ENCODE data around the gene FRYL.
A peak's percentile ranks its signal among the peaks of the same experiment; 100 is the strongest.

The FRYL gene

DNA sequence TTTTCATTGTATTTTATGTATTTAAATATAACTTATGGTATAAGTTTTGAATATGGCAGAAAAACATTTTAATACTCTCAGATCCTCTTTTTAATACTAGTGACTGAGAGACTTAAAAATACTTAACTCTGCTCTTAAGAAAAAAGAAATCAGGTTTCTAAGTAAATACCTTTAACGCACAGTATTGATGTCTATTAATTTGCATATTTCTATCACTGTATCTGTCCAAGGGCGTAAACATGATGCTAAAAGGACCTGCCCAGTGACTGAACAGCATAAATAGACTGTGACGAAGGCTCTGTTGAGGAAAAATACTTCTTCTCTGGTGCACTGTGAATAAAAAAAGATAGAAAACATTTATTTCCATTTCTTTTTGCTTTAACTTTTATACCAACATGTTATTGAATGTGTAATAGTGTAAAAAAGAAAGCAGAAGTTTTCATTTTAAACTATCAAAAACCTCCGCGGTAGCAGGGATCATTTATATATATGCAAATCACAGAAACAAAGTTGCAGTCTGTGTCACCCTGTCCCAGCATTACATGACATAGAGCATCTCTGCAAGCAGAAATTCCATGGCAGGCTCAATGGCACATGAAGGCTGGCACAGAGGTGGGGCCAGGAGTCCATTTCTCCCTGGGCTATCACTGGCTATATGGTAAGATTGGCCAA is 214.6 kb downstream of the FRYL start:
- intact Hi-C loops (cut with micrococcal nuclease), result loop anchor here (5.0 kb wide), 1 partner anchor 38 kb away; no protein-coding TSS in a partner anchor
- Mint-ChIP-seq H3K4me3 (no peak overlapping the region), H3K36me3 (ENCODE audit: low read depth) (peaks cover 79% of the 10 kb centered on the region), H3K27me3 (no peaks in the 10 kb centered on the region), H3K9me3 (no peaks in the 10 kb centered on the region), H3K27ac (no peak overlapping the region), H3K4me1 (ENCODE audit: low read depth) (no peaks in the 10 kb centered on the region)

- Mint-ChIP-seq H3K4me1 (ENCODE audit: low read depth) (no peaks in the 10 kb centered on the region), H3K27ac (no peak overlapping the region), H3K4me3 (no peak overlapping the region), H3K27me3 (no peaks in the 10 kb centered on the region), H3K9me3 (no peaks in the 10 kb centered on the region), H3K36me3 (ENCODE audit: low read depth) (peaks cover 79% of the 10 kb centered on the region)
- intact Hi-C loops (cut with micrococcal nuclease), result no loop called here
These were observed 215.9 kb downstream of the FRYL start for GRCh38 chr4:48564151-48564550.

GRCh38 chr4:48558819-48559218 is 221.3 kb downstream of the FRYL start:
- H3K27me3 Mint-ChIP-seq, result no peaks in the 10 kb centered on the region
- H3K27ac Mint-ChIP-seq, result no peak overlapping the region
- no peaks in the 10 kb centered on the region for H3K4me1 Mint-ChIP-seq (ENCODE audit: low read depth)
- no peaks in the 10 kb centered on the region for H3K9me3 Mint-ChIP-seq
- intact Hi-C loops (cut with micrococcal nuclease), result no loop called here
- H3K36me3 Mint-ChIP-seq (ENCODE audit: low read depth), result peaks cover 89% of the 10 kb centered on the region
- H3K4me3 Mint-ChIP-seq, result no peak overlapping the region

GRCh38 chr4:48558026-48558425 is 222.1 kb downstream of the FRYL start:
- no peaks in the 10 kb centered on the region for H3K9me3 Mint-ChIP-seq
- H3K36me3 Mint-ChIP-seq (ENCODE audit: low read depth), result peaks cover 89% of the 10 kb centered on the region
- no peak overlapping the region for H3K27ac Mint-ChIP-seq
- intact Hi-C loops (cut with micrococcal nuclease), result no loop called here
- H3K4me1 Mint-ChIP-seq (ENCODE audit: low read depth), result no peaks in the 10 kb centered on the region
- H3K4me3 Mint-ChIP-seq, result no peak overlapping the region
- H3K27me3 Mint-ChIP-seq, result no peaks in the 10 kb centered on the region

GRCh38 chr4:48557478-48557877 is 222.6 kb downstream of the FRYL start:
- Mint-ChIP-seq H3K9me3 (no peaks in the 10 kb centered on the region), H3K4me3 (no peak overlapping the region), H3K27ac (no peak overlapping the region), H3K4me1 (ENCODE audit: low read depth) (no peaks in the 10 kb centered on the region), H3K36me3 (ENCODE audit: low read depth) (peaks cover 88% of the 10 kb centered on the region), H3K27me3 (no peaks in the 10 kb centered on the region)
- intact Hi-C loops (cut with micrococcal nuclease), result no loop called here

DNA sequence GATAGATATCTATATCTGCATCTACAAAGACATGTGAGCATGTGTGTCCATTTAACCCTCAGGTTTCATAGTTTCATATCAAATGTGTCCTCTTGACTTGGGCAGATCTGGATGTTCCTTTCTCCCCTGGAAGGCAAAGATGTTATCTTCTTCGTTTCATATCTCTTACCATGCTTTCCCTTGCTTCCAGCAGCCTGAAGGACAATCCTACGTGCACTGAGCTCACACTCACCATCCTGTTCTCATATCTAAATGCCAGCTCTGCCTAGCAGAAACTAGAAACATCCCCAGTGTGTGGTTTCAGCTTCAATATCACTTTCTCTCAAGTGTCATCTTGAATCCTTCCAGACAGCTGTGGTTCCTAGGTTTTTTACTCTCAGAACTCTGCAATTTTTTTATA is 223.8 kb downstream of the FRYL start:
- H3K27ac Mint-ChIP-seq, result no peak overlapping the region
- H3K27me3 Mint-ChIP-seq, result no peaks in the 10 kb centered on the region
- intact Hi-C loops (cut with micrococcal nuclease), result no loop called here
- H3K4me1 Mint-ChIP-seq (ENCODE audit: low read depth), result no peaks in the 10 kb centered on the region
- H3K9me3 Mint-ChIP-seq, result no peaks in the 10 kb centered on the region
- H3K4me3 Mint-ChIP-seq, result no peak overlapping the region
- H3K36me3 Mint-ChIP-seq (ENCODE audit: low read depth), result peaks cover 87% of the 10 kb centered on the region

- Mint-ChIP-seq H3K36me3 (ENCODE audit: low read depth) (peaks cover 88% of the 10 kb centered on the region), H3K9me3 (no peaks in the 10 kb centered on the region), H3K4me1 (ENCODE audit: low read depth) (no peaks in the 10 kb centered on the region), H3K27me3 (no peaks in the 10 kb centered on the region), H3K27ac (no peak overlapping the region), H3K4me3 (no peak overlapping the region)
- intact Hi-C loops (cut with micrococcal nuclease), result no loop called here
These were observed 225.5 kb downstream of the FRYL start for GRCh38 chr4:48554606-48555005.

GRCh38 chr4:48553720-48554119 is 226.4 kb downstream of the FRYL start:
- Mint-ChIP-seq H3K4me3 (no peak overlapping the region), H3K4me1 (ENCODE audit: low read depth) (no peaks in the 10 kb centered on the region), H3K27ac (no peak overlapping the region), H3K9me3 (no peaks in the 10 kb centered on the region), H3K36me3 (ENCODE audit: low read depth) (peaks cover 86% of the 10 kb centered on the region), H3K27me3 (no peaks in the 10 kb centered on the region)
- intact Hi-C loops (cut with micrococcal nuclease), result no loop called here

GRCh38 chr4:48546336-48546735 is 233.7 kb downstream of the FRYL start:
- H3K27me3 Mint-ChIP-seq, result no peaks in the 10 kb centered on the region
- intact Hi-C loops (cut with micrococcal nuclease), result loop anchor here (5.0 kb wide), 1 partner anchor 34 kb away; no protein-coding TSS in a partner anchor
- H3K4me3 Mint-ChIP-seq, result no peak overlapping the region
- no peaks in the 10 kb centered on the region for H3K4me1 Mint-ChIP-seq (ENCODE audit: low read depth)
- H3K36me3 Mint-ChIP-seq (ENCODE audit: low read depth), result peaks cover 86% of the 10 kb centered on the region
- H3K9me3 Mint-ChIP-seq, result no peaks in the 10 kb centered on the region
- no peak overlapping the region for H3K27ac Mint-ChIP-seq

GRCh38 chr4:48543796-48544195 is 236.3 kb downstream of the FRYL start:
- Mint-ChIP-seq H3K4me3 (no peak overlapping the region), H3K4me1 (ENCODE audit: low read depth) (peaks cover 5% of the 10 kb centered on the region), H3K27me3 (no peaks in the 10 kb centered on the region), H3K27ac (no peak overlapping the region), H3K36me3 (ENCODE audit: low read depth) (peaks cover 88% of the 10 kb centered on the region), H3K9me3 (no peaks in the 10 kb centered on the region)
- intact Hi-C loops (cut with micrococcal nuclease), result no loop called here

DNA sequence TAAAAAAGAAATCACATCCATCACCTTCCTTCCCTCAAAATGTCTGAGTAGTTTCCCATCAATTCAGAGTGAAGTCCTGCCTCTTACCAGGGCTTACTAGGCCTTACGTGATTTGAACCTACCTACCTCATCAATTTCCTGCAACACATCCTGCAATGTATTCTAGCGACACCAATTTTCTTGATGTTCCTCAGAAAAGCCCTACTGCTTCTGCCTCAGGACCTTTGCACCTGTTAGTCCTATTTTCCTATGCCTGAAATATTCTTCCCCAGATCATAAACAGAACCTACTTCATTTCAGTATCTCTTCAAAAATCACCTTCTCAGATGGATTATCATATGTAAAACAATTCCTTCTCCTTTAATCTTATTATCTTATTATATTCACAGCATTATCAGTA is 237.2 kb downstream of the FRYL start:
- Mint-ChIP-seq H3K9me3 (no peaks in the 10 kb centered on the region), H3K4me3 (no peak overlapping the region), H3K36me3 (ENCODE audit: low read depth) (peaks cover 80% of the 10 kb centered on the region), H3K4me1 (ENCODE audit: low read depth) (peaks cover 11% of the 10 kb centered on the region), H3K27ac (no peak overlapping the region), H3K27me3 (no peaks in the 10 kb centered on the region)
- intact Hi-C loops (cut with micrococcal nuclease), result no loop called here

- H3K27ac Mint-ChIP-seq, result no peak overlapping the region
- intact Hi-C loops (cut with micrococcal nuclease), result no loop called here
- no peaks in the 10 kb centered on the region for H3K27me3 Mint-ChIP-seq
- no peaks in the 10 kb centered on the region for H3K9me3 Mint-ChIP-seq
- H3K4me3 Mint-ChIP-seq, result no peak overlapping the region
- peaks cover 69% of the 10 kb centered on the region for H3K36me3 Mint-ChIP-seq (ENCODE audit: low read depth)
- H3K4me1 Mint-ChIP-seq (ENCODE audit: low read depth), result peaks cover 11% of the 10 kb centered on the region
These were observed 240.5 kb downstream of the FRYL start for GRCh38 chr4:48539597-48539996.

DNA sequence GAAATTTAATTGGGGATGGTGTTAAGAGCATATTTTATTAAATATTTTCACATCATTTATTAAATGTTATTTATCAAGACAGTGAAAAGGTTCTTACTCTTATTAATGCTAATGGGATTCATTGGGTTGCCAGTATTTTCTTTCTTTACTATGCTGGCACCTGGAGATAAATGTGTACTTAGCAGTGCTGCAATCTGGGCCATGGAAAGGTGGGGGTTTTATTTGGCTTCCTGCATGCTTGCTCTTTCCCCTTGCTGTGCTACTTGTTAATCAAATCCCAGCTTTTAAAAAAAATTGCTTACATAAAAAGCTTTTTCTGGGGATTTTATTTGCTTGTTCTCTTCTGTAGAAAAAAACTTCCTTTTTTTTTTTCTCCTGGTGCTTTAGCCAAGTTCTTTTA is 241.7 kb downstream of the FRYL start:
- Mint-ChIP-seq H3K27me3 (no peaks in the 10 kb centered on the region), H3K36me3 (ENCODE audit: low read depth) (peaks cover 67% of the 10 kb centered on the region), H3K4me1 (ENCODE audit: low read depth) (peaks cover 11% of the 10 kb centered on the region), H3K4me3 (no peak overlapping the region), H3K27ac (peak overlapping the region; percentile 38), H3K9me3 (no peaks in the 10 kb centered on the region)
- intact Hi-C loops (cut with micrococcal nuclease), result no loop called here

GRCh38 chr4:48526406-48526805 is 253.7 kb downstream of the FRYL start:
- no peaks in the 10 kb centered on the region for H3K9me3 Mint-ChIP-seq
- intact Hi-C loops (cut with micrococcal nuclease), result loop anchor here (5.0 kb wide), 1 partner anchor 41 kb away; no protein-coding TSS in a partner anchor
- peaks cover 90% of the 10 kb centered on the region for H3K36me3 Mint-ChIP-seq (ENCODE audit: low read depth)

DNA sequence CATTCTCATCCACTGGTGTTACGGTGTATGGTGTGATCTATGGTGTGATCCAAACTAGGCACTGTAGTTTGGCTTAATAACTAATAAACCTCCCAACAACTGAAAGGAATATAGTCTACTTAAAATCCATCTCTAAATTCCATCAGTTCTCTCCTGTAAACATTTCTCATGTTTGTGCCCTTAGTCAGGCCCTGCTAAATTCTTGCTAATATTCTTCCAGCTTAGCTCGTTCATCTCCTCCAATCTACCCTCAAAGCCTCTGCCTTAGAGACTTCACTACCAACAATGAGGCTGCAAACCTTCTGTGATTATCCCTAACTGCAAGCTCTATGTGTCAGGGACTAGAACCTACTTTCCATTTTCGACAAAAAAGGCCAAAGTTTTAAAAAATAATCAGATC is 261.9 kb downstream of the FRYL start:
- no peaks in the 10 kb centered on the region for H3K9me3 Mint-ChIP-seq
- H3K27me3 Mint-ChIP-seq, result no peaks in the 10 kb centered on the region
- intact Hi-C loops (cut with micrococcal nuclease), result no loop called here
- H3K4me1 Mint-ChIP-seq (ENCODE audit: low read depth), result no peaks in the 10 kb centered on the region
- H3K4me3 Mint-ChIP-seq, result no peak overlapping the region
- H3K36me3 Mint-ChIP-seq (ENCODE audit: low read depth), result peaks cover 70% of the 10 kb centered on the region
- H3K27ac Mint-ChIP-seq, result no peak overlapping the region

More at GRCh38 chr4:48526406-48526805, 253.7 kb downstream of the FRYL start:
- H3K4me1 Mint-ChIP-seq (ENCODE audit: low read depth), result no peaks in the 10 kb centered on the region
- no peak overlapping the region for H3K27ac Mint-ChIP-seq
- H3K4me3 Mint-ChIP-seq, result no peak overlapping the region
- H3K27me3 Mint-ChIP-seq, result no peaks in the 10 kb centered on the region

Data from dendritic cell treated with granulocyte-macrophage colony-stimulating factor and Interleukin-4, amounts not matched to agents 40 ng/mL and 50 ng/mL, for 4 days (primary cell).